Measurements from ENCODE around the gene EEIG2.

GRCh38 chr1:108541861-108542260, 18.0 kb upstream of the EEIG2 start:
- TF ChIP-seq, protein P1, sequence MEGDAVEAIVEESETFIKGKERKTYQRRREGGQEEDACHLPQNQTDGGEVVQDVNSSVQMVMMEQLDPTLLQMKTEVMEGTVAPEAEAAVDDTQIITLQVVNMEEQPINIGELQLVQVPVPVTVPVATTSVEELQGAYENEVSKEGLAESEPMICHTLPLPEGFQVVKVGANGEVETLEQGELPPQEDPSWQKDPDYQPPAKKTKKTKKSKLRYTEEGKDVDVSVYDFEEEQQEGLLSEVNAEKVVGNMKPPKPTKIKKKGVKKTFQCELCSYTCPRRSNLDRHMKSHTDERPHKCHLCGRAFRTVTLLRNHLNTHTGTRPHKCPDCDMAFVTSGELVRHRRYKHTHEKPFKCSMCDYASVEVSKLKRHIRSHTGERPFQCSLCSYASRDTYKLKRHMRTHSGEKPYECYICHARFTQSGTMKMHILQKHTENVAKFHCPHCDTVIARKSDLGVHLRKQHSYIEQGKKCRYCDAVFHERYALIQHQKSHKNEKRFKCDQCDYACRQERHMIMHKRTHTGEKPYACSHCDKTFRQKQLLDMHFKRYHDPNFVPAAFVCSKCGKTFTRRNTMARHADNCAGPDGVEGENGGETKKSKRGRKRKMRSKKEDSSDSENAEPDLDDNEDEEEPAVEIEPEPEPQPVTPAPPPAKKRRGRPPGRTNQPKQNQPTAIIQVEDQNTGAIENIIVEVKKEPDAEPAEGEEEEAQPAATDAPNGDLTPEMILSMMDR (IDR thresholded peaks at IDR 0.05; ENCODE audit: low read length), result no peak
- TF ChIP-seq EZH2 (IDR thresholded peaks at IDR 0.05; ENCODE audit: borderline replicate concordance, low read length), result no peak

Data from OCI-LY1 (cell line).